Choroid plexus epithelial cell (primary cell): ENCODE data around the gene RIPPLY3.
A peak's percentile ranks its signal among the peaks of the same experiment; 100 is the strongest.
"Not testable (repeated sequence)": the region's sequence is repeated elsewhere in the genome, so short reads cannot be mapped to it uniquely, and the experiment has no call there.

Source experiments
- DNase-seq: peaks from one replicate; pipeline ENCODE4 v3.0.0-alpha.2; 2010; ENCODE audit warnings: low read depth
- H3K4me3 ChIP-seq: 2 replicates; pipeline ENCODE4 v1.5.1; 2011; ENCODE audit warnings: low read depth, mild to moderate bottlenecking, control low read depth, low read length, moderate library complexity
- CTCF ChIP-seq: conservative IDR thresholded peaks from 2 replicates; pipeline ENCODE4 v1.5.1; 2011; ENCODE audit warnings: low read depth, mild to moderate bottlenecking, control low read depth, inconsistent platforms, low read length, moderate library complexity

The RIPPLY3 gene

GRCh38 chr21:36994501-36995158 is 11.9 kb upstream of the RIPPLY3 start:
- peak overlapping the region; percentile 32 for H3K4me3 ChIP-seq
- peak; percentile 23 for TF ChIP-seq CTCF
- DNase-seq: peak; percentile 26

- not testable (repeated sequence) for H3K4me3 ChIP-seq, DNase-seq
These were observed 11.2 kb upstream of the RIPPLY3 start for GRCh38 chr21:36995285-36995684.

GRCh38 chr21:36999131-36999898 is 7.2 kb upstream of the RIPPLY3 start:
- DNase-seq: no peak
- TF ChIP-seq CTCF: no peak
- H3K4me3 ChIP-seq: no peak overlapping the region

GRCh38 chr21:37000381-37000780 is 6.1 kb upstream of the RIPPLY3 start:
- no peak overlapping the region for H3K4me3 ChIP-seq
- DNase-seq: peak; percentile 33
- TF ChIP-seq CTCF: peak; percentile 25

GRCh38 chr21:37001441-37001840 is 5.1 kb upstream of the RIPPLY3 start:
- no peak for TF ChIP-seq CTCF
- no peak overlapping the region for H3K4me3 ChIP-seq
- DNase-seq: peak; percentile 6

- DNase-seq, H3K4me3 ChIP-seq: not testable (repeated sequence)
These were observed 3.7 kb upstream of the RIPPLY3 start for GRCh38 chr21:37002851-37003250.

GRCh38 chr21:37003917-37004316 is 2.6 kb upstream of the RIPPLY3 start:
- not testable (repeated sequence) for H3K4me3 ChIP-seq, DNase-seq

- TF ChIP-seq CTCF: no peak
- no peak for DNase-seq
These were observed 685 bp upstream of the RIPPLY3 start for GRCh38 chr21:37005548-37006485.

More at GRCh38 chr21:37005548-37006485, 685 bp upstream of the RIPPLY3 start:
- H3K4me3 ChIP-seq: peak overlapping the region; percentile 47
